ENCODE measurements around the gene DISP2.

The DISP2 gene, protein sequence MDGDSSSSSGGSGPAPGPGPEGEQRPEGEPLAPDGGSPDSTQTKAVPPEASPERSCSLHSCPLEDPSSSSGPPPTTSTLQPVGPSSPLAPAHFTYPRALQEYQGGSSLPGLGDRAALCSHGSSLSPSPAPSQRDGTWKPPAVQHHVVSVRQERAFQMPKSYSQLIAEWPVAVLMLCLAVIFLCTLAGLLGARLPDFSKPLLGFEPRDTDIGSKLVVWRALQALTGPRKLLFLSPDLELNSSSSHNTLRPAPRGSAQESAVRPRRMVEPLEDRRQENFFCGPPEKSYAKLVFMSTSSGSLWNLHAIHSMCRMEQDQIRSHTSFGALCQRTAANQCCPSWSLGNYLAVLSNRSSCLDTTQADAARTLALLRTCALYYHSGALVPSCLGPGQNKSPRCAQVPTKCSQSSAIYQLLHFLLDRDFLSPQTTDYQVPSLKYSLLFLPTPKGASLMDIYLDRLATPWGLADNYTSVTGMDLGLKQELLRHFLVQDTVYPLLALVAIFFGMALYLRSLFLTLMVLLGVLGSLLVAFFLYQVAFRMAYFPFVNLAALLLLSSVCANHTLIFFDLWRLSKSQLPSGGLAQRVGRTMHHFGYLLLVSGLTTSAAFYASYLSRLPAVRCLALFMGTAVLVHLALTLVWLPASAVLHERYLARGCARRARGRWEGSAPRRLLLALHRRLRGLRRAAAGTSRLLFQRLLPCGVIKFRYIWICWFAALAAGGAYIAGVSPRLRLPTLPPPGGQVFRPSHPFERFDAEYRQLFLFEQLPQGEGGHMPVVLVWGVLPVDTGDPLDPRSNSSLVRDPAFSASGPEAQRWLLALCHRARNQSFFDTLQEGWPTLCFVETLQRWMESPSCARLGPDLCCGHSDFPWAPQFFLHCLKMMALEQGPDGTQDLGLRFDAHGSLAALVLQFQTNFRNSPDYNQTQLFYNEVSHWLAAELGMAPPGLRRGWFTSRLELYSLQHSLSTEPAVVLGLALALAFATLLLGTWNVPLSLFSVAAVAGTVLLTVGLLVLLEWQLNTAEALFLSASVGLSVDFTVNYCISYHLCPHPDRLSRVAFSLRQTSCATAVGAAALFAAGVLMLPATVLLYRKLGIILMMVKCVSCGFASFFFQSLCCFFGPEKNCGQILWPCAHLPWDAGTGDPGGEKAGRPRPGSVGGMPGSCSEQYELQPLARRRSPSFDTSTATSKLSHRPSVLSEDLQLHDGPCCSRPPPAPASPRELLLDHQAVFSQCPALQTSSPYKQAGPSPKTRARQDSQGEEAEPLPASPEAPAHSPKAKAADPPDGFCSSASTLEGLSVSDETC (N-terminal part only)

DNA sequence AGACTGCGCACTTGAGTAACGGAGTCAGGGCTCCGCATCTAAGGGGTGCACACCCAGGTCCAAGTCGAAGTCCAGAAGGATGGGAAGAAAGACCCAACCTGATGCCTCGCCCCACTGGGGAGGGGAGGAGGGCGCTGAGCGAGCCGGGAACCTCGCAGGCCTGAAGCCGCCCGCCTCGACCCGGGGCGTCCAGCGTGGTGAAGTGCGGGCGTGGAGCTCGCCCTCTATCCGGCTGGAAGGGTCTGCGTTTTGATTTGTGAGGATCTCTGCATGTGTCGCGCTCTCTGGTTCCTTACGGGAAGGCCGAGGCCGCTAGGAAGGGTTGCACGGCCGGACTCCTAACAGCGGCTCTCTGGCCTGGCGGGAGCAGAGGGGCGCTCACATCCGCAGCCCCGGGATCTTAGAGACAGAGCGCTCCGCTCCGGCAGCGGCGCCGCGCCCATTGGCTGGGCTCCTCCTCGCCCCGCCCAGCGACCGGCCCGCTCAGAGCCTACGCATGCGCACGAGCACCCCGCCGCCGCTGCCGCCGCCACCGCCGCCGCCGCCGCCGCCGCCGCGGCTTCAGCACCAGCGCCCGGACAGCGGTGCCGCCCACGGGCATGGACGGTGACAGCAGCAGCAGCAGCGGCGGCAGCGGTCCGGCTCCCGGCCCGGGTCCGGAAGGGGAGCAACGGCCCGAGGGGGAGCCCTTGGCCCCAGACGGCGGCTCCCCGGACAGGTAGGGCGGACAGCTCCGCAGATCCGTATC is at the start of gene DISP2:
Gene DISP2, plus strand, starts transcription at position 497 of the 748 bp plus-strand sequence. Its CDS starts 103 bp downstream, at position 600.
- H2AFZ ChIP-seq (ENCODE audit: low read depth, low read length) = peak within 1 kb of the TSS; percentile 93
- H3K4me2 ChIP-seq (ENCODE audit: insufficient read depth, low read length) = peak within 1 kb of the TSS; percentile 96
- peaks cover 19% of the 10 kb centered on the region for H3K4me1 ChIP-seq (ENCODE audit: insufficient read depth, low read length)
- no peaks in the 10 kb centered on the region for H4K20me1 ChIP-seq (ENCODE audit: insufficient read depth, low read length)
- DNase-seq (peak; percentile 85), ATAC-seq (ENCODE audit: insufficient read depth, low read depth) (peak; percentile 90)
- H3K27ac ChIP-seq (ENCODE audit: low read length) = peak within 1 kb of the TSS; percentile 31; the same call in 1 of the 2 replicates
- no peaks in the 10 kb centered on the region for H3K36me3 ChIP-seq (ENCODE audit: insufficient read depth, low read length)
- H3K9ac ChIP-seq (ENCODE audit: low read depth, low read length) = peak within 1 kb of the TSS; percentile 62
- peak within 1 kb of the TSS; percentile 37 to 76; a peak in 3 of 4 replicates for H3K4me3 ChIP-seq (ENCODE audit: low read depth in 1 of 2, low read length in 2 of 2)
- no peaks in the 10 kb centered on the region for H3K27me3 ChIP-seq (ENCODE audit: insufficient read depth, low read length, poor library complexity)
- H3K9me3 ChIP-seq (ENCODE audit: insufficient read depth, low read length, severe bottlenecking) = no peaks in the 10 kb centered on the region
- no peaks in the 10 kb centered on the region for H3K79me2 ChIP-seq (ENCODE audit: insufficient read depth, low read length)
- no peak for TF ChIP-seq EZH2 (IDR thresholded peaks at IDR 0.05; ENCODE audit: borderline replicate concordance, low read depth, low read length, severe bottlenecking)
- TF ChIP-seq, protein P1, sequence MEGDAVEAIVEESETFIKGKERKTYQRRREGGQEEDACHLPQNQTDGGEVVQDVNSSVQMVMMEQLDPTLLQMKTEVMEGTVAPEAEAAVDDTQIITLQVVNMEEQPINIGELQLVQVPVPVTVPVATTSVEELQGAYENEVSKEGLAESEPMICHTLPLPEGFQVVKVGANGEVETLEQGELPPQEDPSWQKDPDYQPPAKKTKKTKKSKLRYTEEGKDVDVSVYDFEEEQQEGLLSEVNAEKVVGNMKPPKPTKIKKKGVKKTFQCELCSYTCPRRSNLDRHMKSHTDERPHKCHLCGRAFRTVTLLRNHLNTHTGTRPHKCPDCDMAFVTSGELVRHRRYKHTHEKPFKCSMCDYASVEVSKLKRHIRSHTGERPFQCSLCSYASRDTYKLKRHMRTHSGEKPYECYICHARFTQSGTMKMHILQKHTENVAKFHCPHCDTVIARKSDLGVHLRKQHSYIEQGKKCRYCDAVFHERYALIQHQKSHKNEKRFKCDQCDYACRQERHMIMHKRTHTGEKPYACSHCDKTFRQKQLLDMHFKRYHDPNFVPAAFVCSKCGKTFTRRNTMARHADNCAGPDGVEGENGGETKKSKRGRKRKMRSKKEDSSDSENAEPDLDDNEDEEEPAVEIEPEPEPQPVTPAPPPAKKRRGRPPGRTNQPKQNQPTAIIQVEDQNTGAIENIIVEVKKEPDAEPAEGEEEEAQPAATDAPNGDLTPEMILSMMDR (IDR thresholded peaks at IDR 0.05; ENCODE audit: borderline replicate concordance, extremely low read depth, low read length, poor library complexity, severe bottlenecking) = peak; percentile 5

DNA sequence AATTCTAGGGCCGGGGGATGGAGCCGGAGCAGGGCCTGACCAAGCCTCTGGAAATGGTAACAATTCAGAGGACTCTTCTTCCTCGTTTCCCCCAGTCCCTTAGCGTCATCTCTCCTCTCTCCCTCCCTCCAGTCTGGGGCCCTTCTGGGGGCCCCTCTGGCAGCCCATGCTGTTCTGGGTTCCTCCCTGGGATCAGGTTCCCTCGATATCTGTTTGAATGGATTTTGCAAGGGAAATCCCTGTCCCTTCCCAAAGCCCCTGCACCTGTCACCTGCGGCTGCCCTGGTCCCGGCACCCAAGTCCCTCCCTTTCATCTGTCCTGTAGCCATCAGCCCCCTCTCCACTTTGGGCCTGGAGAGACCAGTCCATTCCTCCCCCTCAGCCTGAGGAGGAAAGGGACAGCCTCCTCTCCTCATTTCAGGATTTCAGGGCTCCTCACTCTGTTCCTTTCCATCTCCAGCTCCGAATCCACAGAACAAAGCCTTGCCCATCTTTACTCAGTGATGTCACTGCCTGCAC is 48.6 kb upstream of the DISP2 start:
- H3K27me3 ChIP-seq (ENCODE audit: insufficient read depth, low read length, poor library complexity) = no peaks in the 10 kb centered on the region

More for the DNA sequence above, 48.6 kb upstream of the DISP2 start:
- peaks cover 46% of the 10 kb centered on the region for H3K4me1 ChIP-seq (ENCODE audit: insufficient read depth, low read length)
- H3K4me2 ChIP-seq (ENCODE audit: insufficient read depth, low read length) = no peak overlapping the region
- peaks cover 4% of the 10 kb centered on the region; the same call in 1 of the 2 replicates for H3K79me2 ChIP-seq (ENCODE audit: insufficient read depth, low read length)
- H2AFZ ChIP-seq (ENCODE audit: low read depth, low read length) = no peak overlapping the region
- DNase-seq (no peak), ATAC-seq (ENCODE audit: insufficient read depth, low read depth) (no peak)
- TF ChIP-seq, protein P1 (IDR thresholded peaks at IDR 0.05; ENCODE audit: borderline replicate concordance, extremely low read depth, low read length, poor library complexity, severe bottlenecking) = no peak
- no peak for TF ChIP-seq EZH2 (IDR thresholded peaks at IDR 0.05; ENCODE audit: borderline replicate concordance, low read depth, low read length, severe bottlenecking)
- H3K4me3 ChIP-seq (ENCODE audit: low read depth in 1 of 2, low read length in 2 of 2) = no peak overlapping the region
- no peaks in the 10 kb centered on the region for H3K9me3 ChIP-seq (ENCODE audit: insufficient read depth, low read length, severe bottlenecking)
- H3K36me3 ChIP-seq (ENCODE audit: insufficient read depth, low read length) = no peaks in the 10 kb centered on the region
- H3K9ac ChIP-seq (ENCODE audit: low read depth, low read length) = no peak overlapping the region
- no peak overlapping the region for H3K27ac ChIP-seq (ENCODE audit: low read length)
- H4K20me1 ChIP-seq (ENCODE audit: insufficient read depth, low read length) = no peaks in the 10 kb centered on the region
